Psoas muscle (tissue), 8 donors: Measurements from ENCODE around the gene CTNNBIP1. TPM values are rescaled to one million over a fixed set of nuclear protein-coding genes. Genes with fewer than 3 reads are reported as not detected.

ENCODE experiments used
- ATAC-seq, 4 donors: fragments of 200-7000 bp; cut with Tn5 transposase; one replicate each; pipeline ENCODE4 v1.9.1; 2020; ENCODE audit warnings: moderate library complexity in 3 of 4, mild to moderate bottlenecking in 2 of 4
- DNase-seq, 2 donors: peaks; one replicate each; pipeline ENCODE4 v3.0.0-alpha.2; 2020
- H3K27ac ChIP-seq: fragments of 200-600 bp; one replicate; pipeline ENCODE4 v1.8.0; 2022
- H3K27me3 ChIP-seq, 3 donors: fragments of 200-600 bp in 1 of 3; one replicate each; pipeline versions ENCODE4 v1.6.1 to v1.8.0; 2013 to 2022; ENCODE audit warnings: low read length in 2 of 3, mild to moderate bottlenecking in 2 of 3, moderate library complexity in 1 of 3; ENCODE audit not compliant: insufficient read depth in 3 of 3
- H3K36me3 ChIP-seq, 2 donors: fragments of 200-600 bp in 1 of 2; one replicate each; pipeline versions ENCODE4 v1.6.1 to v1.8.0; 2013 to 2022; ENCODE audit warnings: low read depth in 1 of 2, mild to moderate bottlenecking in 1 of 2, moderate library complexity in 1 of 2; ENCODE audit not compliant: insufficient read depth in 1 of 2
- H3K4me1 ChIP-seq: fragments of 200-600 bp; one replicate; pipeline ENCODE4 v1.8.0; 2022
- H3K4me3 ChIP-seq: fragments of 200-600 bp; one replicate; pipeline ENCODE4 v1.8.0; 2022; ENCODE audit warnings: mild to moderate bottlenecking
- H3K9me3 ChIP-seq: fragments of 200-600 bp; one replicate; pipeline ENCODE4 v1.8.0; 2022
- WGBS, 3 donors: extraction: QIAGEN DNeasy Blood & Tissue Kit; methylation state at CpG; one replicate each; pipeline versions ENCODE4 v1.1.6 to v1.1.7; 2013; 5-methylcytosine and 5-hydroxymethylcytosine counted together
- intact Hi-C, 2 donors: fragments of 100-400 bp; cut with DNase I; formaldehyde crosslinking; loops; one replicate each; pipeline versions ENCODE4 v1.11.0 to v1.14.2; 2022
- long read RNA-seq, 2 donors: library from polyadenylated mRNA; unstranded; transcript quantifications; one replicate each; pipeline ENCODE4 v2.0.0, GENCODE V29; 2021
- polyA plus RNA-seq, 3 donors: library from polyadenylated mRNA; stranded (reverse); fragments of 200-250 nt; gene quantifications; one replicate each; pipeline ENCODE4 v1.2.3, GENCODE V29; 2013
- total RNA-seq, 4 donors: library from RNA; stranded (reverse); fragmentation: NEBNext Ultra II Directional in 2 of 4; extraction: Animal tissue kit (Norgen Biotek cat#: 25700) in 2 of 4; gene quantifications; one replicate each; pipeline versions ENCODE4 v1.2.1 to v1.2.4, GENCODE V29; 2021 to 2023
- TF ChIP-seq, protein P1 (sequence below): fragments of 200-600 bp; IDR thresholded peaks from one replicate; pipeline ENCODE4 v1.8.0; 2022; ENCODE audit warnings: antibody characterized with exemption
- donor health status: healthy with polysubstance abuse.
- donor health status: DM: no; HTN: no; CAD: no; lungs with moderate emphysema.
- donor health status: Bipolar disorder and iron deficiency.
- donor health status: healthy.
- donor health status: DM: yes; HTN: yes; CAD: no.
- donor health status: DM: no; HTN: no; CAD: no.
- donor health status: DM: no; HTN: no; CAD: no.
- donor health status: DM: yes; HTN: yes; CAD: no.

Gene CTNNBIP1, protein sequence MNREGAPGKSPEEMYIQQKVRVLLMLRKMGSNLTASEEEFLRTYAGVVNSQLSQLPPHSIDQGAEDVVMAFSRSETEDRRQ
- total RNA-seq = 10 to 100 TPM; 12.7 to 18.5 (median 14.8) TPM
- 10 to 100 TPM in 2 of 3 donors, 1 to 10 TPM in 1; 5.9 to 11.9 (median 10.3) TPM for polyA plus RNA-seq
- long read RNA-seq, donor 1, transcript CTNNBIP1-204 (5 exons, 1,206 nt) = major isoform, 10 of 13 reads
- long read RNA-seq, donor 1, partial matches to known transcripts = 1 of 13 reads
- long read RNA-seq, donor 1, other reads (novel, unspliced or antisense) = 1 of 13 reads
- long read RNA-seq, donor 2, transcript CTNNBIP1-204 (5 exons, 1,206 nt) = major isoform, 19 of 23 reads
- long read RNA-seq, donor 2, partial matches to known transcripts = 1 of 23 reads
- long read RNA-seq, donor 2, other reads (novel, unspliced or antisense) = 2 of 23 reads

- no peak for ATAC-seq
- intact Hi-C loops = loop anchor here in 1 of 2 donors (1.0 to 5.0 kb wide), 3 partner anchors 33 to 122 kb away; partner anchors contain the start of genes LZIC, NMNAT1 and UBE4B
- Histone ChIP-seq H3K27me3 (no peaks in the 10 kb centered on the region), H3K4me1 (peaks cover 15% of the 10 kb centered on the region), H3K9me3 (no peaks in the 10 kb centered on the region), H3K36me3 (no peaks in the 10 kb centered on the region), H3K27ac (peak within 1 kb of the TSS; percentile 78), H3K4me3 (peak within 1 kb of the TSS; percentile 79)
- WGBS, 3 donors = 0 to 1% methylated on average over 7 to 55 of the region's 55 CpGs; no CpG with 5 or more reads in 1 of the 3 donors
- TF ChIP-seq, protein P1, sequence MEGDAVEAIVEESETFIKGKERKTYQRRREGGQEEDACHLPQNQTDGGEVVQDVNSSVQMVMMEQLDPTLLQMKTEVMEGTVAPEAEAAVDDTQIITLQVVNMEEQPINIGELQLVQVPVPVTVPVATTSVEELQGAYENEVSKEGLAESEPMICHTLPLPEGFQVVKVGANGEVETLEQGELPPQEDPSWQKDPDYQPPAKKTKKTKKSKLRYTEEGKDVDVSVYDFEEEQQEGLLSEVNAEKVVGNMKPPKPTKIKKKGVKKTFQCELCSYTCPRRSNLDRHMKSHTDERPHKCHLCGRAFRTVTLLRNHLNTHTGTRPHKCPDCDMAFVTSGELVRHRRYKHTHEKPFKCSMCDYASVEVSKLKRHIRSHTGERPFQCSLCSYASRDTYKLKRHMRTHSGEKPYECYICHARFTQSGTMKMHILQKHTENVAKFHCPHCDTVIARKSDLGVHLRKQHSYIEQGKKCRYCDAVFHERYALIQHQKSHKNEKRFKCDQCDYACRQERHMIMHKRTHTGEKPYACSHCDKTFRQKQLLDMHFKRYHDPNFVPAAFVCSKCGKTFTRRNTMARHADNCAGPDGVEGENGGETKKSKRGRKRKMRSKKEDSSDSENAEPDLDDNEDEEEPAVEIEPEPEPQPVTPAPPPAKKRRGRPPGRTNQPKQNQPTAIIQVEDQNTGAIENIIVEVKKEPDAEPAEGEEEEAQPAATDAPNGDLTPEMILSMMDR = no peak
- no peak for DNase-seq
Measured at GRCh38 chr1:9910076-9910422, at the start of gene CTNNBIP1. TSS of gene CTNNBIP1 (minus strand) at chr1:9910269. CDS start at chr1:9872064, 38,205 bp downstream.

GRCh38 chr1:9957726-9958125 is 47.7 kb upstream of the CTNNBIP1 start:
- no peak overlapping the region for H3K27ac ChIP-seq
- H3K4me1 ChIP-seq = peaks cover 9% of the 10 kb centered on the region
- DNase-seq (no peak), ATAC-seq (no peak)
- intact Hi-C loops = no loop called here
- H3K9me3 ChIP-seq = no peaks in the 10 kb centered on the region
- WGBS, 3 donors = 81 to 87% (median 87%) methylated on average over 8 of the region's 8 CpGs
- H3K27me3 ChIP-seq = no peaks in the 10 kb centered on the region
- TF ChIP-seq, protein P1 = no peak
- no peaks in the 10 kb centered on the region for H3K36me3 ChIP-seq
- no peak overlapping the region for H3K4me3 ChIP-seq

- peaks cover 34% of the 10 kb centered on the region for H3K4me1 ChIP-seq
- intact Hi-C loops = loop anchor here in 1 of 2 donors (10.0 kb wide), 1 partner anchor 72 kb away; no protein-coding TSS in a partner anchor
Measured at GRCh38 chr1:9946315-9946714, 36.2 kb upstream of the CTNNBIP1 start.

DNA sequence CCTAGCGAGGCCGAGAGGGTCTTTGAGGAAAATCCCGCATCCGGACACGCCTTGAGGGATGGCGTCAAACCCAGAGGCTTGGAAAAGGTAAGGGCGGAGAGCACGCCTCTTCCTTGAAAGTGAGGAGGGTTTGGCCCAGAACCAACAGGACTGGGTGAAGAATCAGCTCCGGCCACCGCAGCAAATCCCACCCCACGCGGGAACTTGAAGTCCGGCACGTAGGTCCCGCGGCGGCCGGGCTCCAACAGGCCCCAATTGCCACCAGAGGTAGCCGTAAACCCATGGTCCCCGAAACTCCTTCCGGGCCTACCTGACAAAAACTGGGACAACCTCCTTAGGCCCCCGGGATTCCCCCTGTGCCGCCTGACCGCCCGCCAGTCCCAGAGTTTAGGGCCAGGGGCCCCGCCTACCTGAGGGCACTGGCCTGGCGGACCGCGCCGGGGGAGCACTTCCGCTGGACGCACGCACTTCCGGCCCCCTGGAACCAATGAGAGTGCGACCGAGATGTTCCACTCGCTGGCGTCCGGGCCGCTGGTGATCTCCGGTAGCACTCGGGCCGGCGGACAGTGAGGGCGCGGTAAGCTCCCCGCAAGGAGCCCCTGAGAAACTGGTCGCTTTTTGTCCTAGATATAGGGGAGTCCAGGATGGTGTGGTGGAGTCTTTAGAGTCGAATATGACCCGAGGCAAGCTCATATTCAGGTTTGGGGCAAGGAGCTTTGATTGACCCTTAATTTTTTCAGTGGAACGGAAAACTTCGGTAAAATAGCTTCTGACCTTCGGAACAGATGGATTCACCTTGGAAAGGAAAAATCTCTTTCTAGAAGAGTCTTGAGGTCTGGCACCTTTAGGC is 33.1 kb upstream of the CTNNBIP1 start, which contains the start of the genes LZIC and NMNAT1:
Gene LZIC, minus strand, starts transcription at position 453 of the 850 bp plus-strand sequence. CDS start 6,772 bp downstream, outside the sequence.
Gene NMNAT1, plus strand, starts transcription at position 537 of the 850 bp plus-strand sequence. CDS start 28,599 bp downstream, outside the sequence.
- H3K27ac ChIP-seq = peak within 1 kb of the TSS; percentile 91
- H3K27me3 ChIP-seq = no peaks in the 10 kb centered on the region
- 0 to 1% (median 1%) methylated on average over 52 to 53 of the region's 53 CpGs for WGBS, 3 donors
- peaks cover 0 to 36% of the 10 kb centered on the region in 2 donors for H3K36me3 ChIP-seq
- H3K4me3 ChIP-seq = peak within 1 kb of the TSS; percentile 91
- DNase-seq (peak; percentile 93 to 96), ATAC-seq (peak; percentile 98 to 100 (median 99))
- TF ChIP-seq, protein P1 = no peak
- intact Hi-C loops = loop anchor here (2.0 to 10.0 kb wide), 5 partner anchors 32 to 90 kb away; partner anchors contain the start of genes UBE4B (in 2 of the 2) and CTNNBIP1 (in 1 of the 2)
- H3K4me1 ChIP-seq = peaks cover 31% of the 10 kb centered on the region
- no peaks in the 10 kb centered on the region for H3K9me3 ChIP-seq

More at GRCh38 chr1:9946315-9946714, 36.2 kb upstream of the CTNNBIP1 start:
- DNase-seq = no peak
- ATAC-seq = peak in 2 of 4 donors; percentile 18 to 43
- TF ChIP-seq, protein P1 = no peak
- Histone ChIP-seq H3K9me3 (no peaks in the 10 kb centered on the region), H3K27ac (peak overlapping the region; percentile 9), H3K4me3 (no peak overlapping the region), H3K36me3 (peaks cover 0 to 26% of the 10 kb centered on the region in 2 donors), H3K27me3 (no peaks in the 10 kb centered on the region)
- WGBS, 3 donors = 39 to 76% (median 46%) methylated on average over 2 of the region's 2 CpGs
